GM21367 (cell line): ENCODE data around the gene GRIK4.
"Not testable (repeated sequence)": the region's sequence is repeated elsewhere in the genome, so short reads cannot be mapped to it uniquely, and the experiment has no call there.

ENCODE experiments used
- ATAC-seq: cut with Tn5 transposase; IDR thresholded peaks from one replicate; pipeline ENCODE4 v1.9.1; 2021; ENCODE audit not compliant: unreplicated experiment

Gene GRIK4

DNA sequence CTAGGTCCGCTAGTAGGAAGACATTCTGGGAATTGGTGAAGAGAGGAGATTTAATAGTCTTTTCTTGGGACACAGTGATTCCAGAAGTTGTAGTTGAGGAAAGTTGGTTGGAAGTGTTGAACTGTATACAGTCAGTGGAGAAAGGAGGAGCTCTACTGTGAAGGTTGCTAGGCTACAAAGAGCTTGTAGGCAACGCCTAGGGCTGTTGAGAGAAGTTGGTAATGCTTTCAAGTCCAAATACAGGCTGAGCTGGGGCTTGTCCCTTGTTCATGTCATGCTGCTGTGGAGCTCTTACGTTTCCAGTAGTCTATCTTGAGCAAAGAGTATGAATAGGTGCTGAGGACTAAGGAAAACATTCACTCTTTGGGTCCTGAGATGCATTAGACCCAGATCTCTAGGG lies 513.4 kb downstream of the GRIK4 start:
- no peak for ATAC-seq

DNA sequence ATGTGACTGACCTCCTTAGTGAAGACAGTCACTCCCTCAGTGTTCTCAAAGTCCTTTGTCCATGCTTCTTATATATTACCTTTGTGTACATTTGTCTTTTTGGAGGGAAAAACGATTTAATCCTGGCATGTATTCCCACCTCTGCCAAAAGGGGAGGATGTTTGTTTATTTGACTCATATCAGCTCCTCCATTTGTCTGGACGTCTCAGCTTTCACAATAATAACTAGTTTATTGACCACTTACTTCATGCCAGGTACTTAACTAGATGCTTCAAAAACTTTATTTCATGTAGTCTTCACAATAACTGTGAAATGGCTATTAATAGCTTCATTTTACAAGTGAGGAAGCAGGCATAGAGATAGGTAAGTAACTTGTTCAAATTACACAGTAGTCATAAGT lies 517.6 kb downstream of the GRIK4 start:
- no peak for ATAC-seq

DNA sequence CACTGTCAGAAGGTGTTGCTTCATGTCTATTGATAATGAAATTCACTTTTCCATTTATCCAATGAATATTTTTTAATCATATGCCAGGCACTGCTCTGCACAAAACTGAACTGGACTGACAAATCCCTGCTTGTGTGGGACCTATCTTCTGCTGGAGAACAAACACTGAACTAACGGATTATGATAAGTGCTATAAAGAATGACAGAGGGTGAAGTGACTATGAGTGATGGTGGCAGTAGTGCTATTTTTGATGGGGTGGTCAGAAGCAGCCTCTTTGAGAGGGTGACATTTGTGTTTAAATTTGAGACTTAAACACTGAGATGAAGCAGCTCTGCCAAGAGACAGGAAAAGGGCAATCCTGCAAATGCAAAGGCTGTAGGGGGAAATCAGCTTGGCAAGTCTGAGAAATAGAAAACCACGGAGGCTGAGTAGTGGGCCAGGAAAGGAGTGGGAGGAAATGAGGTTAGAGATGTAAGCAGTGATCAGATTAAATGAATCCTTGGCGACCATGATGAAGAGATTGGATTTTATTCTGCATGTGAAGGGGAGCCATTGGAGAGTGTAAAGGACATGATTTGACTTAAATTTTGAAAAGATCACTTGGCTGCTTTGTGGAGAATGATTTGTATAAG lies 518.4 kb downstream of the GRIK4 start:
- ATAC-seq = no peak

DNA sequence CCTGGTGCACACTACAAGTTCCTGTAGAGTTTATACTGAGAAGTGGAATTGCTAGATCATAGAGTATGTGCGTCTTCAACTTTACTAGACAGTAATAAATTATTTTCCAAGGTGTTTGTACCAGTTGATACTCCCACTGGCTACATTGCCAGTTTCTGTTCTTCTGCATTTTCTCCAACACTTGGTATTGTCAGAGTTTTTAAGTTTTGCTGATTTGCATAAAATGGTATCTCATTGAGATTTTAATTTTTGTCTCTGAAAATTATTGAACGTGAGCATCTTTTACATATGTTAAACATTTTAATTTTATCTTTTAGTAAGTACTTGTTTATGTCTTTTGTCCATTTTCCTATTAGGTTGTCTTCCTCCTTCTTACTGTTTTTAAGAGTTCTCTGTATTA lies 519.6 kb downstream of the GRIK4 start:
- ATAC-seq = no peak

DNA sequence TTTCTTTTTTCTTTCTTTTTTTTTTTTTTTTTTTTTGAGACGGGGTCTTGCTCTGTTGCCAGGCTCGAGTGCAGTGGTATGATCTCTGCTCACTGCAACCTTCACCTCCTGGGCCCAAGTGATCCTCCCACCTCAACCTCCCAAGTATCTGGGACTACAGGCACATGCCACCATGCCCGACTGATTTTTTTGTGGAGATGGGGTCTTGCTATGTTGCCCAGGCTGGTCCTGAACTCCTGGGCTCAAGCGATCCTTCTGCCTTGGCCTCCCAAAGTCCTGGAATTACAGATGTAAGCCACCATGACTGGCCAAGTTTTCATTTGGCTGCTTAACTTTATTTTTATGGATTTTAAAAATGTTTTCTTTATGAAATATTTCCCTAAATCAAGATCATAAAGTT lies 520.1 kb downstream of the GRIK4 start:
- ATAC-seq = not testable (repeated sequence)

DNA sequence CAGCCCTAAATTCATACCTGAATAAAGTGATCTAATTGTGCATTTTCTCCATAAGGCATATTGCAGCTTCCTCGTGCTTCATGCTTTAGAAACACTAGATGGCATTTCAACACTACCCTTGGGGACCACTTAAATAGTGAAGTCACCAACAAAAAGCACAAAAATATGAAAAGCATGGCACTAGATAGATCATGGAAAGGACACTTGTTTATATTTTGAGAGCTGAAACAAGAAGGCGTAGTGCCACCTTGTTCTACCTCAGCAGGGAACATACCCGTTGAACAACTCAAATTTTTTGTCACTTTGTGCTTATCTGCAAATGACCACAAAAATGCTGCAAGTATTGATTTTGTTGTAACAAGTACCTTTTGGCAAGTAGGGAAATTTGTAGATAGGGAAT lies 521.0 kb downstream of the GRIK4 start:
- ATAC-seq = no peak

DNA sequence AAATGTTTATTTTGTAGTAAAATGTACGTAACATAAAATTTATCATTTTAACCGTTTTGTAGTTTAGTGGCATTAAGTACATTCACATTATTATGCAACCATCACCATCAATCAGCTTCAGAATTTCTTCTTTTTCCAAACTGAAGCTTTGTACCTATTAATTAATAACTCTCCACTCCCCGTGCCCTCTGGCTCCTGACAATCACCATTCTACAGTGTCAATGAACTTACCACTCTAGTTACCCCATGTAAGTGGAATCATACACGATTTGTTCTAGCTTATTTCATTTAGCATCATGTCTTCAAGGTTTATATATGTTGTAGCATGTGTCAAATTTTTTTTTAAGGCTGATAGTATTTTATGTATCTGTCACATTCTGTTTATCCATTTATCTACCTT lies 522.1 kb downstream of the GRIK4 start:
- ATAC-seq = no peak

DNA sequence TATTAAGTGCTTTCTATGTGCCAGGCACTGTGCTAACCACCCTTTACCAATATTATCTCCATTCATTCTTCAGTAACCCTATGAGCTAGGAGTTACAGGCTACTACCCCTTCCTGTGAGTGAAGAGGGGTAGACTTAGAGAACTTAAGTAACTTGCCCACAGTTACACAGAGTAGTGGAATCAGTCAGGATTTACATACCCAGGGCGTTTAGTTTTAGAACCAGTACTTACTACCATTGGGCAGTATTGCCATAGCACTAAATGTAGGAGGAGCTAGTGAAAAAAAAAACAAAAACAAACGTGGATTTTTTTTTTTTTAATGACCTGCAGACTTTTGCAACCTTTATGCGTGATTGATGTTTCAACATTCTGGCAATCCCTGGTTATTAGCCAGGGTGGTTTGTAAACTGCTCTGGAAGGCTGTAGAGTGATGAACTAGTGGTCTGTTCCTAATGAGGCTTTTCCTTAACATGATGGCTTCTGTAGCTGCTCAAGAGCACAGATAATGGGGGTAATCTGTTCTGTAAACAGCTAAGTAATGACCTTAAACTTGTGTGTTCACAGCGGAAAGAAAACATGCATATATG lies 523.7 kb downstream of the GRIK4 start:
- no peak for ATAC-seq

DNA sequence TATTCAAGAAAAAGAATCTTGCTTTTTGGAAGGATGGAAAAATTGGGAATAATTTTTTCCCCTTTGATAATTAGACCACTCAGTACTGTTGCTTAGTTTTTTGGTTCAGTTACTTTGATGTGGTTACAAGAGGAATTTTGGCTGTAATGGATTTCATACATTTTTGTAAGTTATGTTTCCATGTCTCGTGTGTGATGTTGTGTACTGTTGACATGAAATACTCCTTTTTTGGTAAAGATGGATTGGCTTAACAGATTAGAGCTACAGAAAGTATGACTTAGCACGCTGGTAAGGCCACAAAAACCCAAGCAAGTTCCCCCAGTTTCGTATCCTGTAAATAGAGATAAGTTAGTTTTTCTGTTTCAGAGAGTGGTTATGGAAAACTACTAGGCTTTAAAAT lies 524.2 kb downstream of the GRIK4 start:
- ATAC-seq = no peak

DNA sequence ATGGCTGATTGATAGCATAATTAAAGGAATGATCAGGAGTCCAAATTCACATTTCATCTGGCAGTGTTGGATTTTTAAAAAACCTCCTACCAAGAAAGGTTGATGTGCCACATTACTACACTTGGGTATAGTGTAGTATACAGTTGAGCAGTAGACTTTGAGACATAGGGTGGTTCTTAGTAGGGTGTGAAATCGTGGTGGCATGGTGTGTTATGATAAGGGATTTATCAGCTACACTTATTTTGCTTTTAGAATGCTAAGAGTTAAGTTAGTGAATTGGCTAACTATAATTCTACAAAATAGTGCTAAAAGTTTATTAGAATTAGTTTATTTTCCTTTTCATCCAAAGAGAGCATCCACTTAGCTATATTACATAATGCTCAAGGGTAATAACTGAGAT lies 525.5 kb downstream of the GRIK4 start:
- no peak for ATAC-seq
